ENCODE data around the gene NTF4.
"Not testable (repeated sequence)": the region's sequence is repeated elsewhere in the genome, so short reads cannot be mapped to it uniquely, and the experiment has no call there.

- not testable (repeated sequence) for TF ChIP-seq POLR2AphosphoS5 (IDR thresholded peaks at IDR 0.05; ENCODE audit: borderline replicate concordance, low read depth, low read length); EZH2 (IDR thresholded peaks at IDR 0.05); FOXP2 (optimal IDR thresholded peaks at IDR 0.05; ENCODE audit: control extremely low read depth, extremely low read length, insufficient read depth)
Measured at GRCh38 chr19:49038557-49039276, 25.9 kb downstream of the NTF4 start.
